SKM-1 treated with dmso at 0.1 percent for 144 hours (cell line): Measurements from ENCODE around the gene ARPP21.

Experiments used
- DNase-seq: peaks from one replicate; lab custom pipeline; 2025; ENCODE audit not compliant: unreplicated experiment; lab: John Stamatoyannopoulos, UW

Gene ARPP21

GRCh38 chr3:35733341-35733740, 94.0 kb downstream of the ARPP21 start:
- DNase-seq = no peak

GRCh38 chr3:35733864-35734263, 94.5 kb downstream of the ARPP21 start:
- no peak for DNase-seq

- DNase-seq = no peak
Observed at GRCh38 chr3:35737080-35737479, 97.8 kb downstream of the ARPP21 start.

GRCh38 chr3:35737527-35737926, 98.2 kb downstream of the ARPP21 start:
- no peak for DNase-seq

GRCh38 chr3:35737934-35738706, 98.8 kb downstream of the ARPP21 start:
- DNase-seq = no peak

GRCh38 chr3:35739181-35739809, 100.0 kb downstream of the ARPP21 start:
- no peak for DNase-seq

GRCh38 chr3:35739964-35740527, 100.7 kb downstream of the ARPP21 start:
- no peak for DNase-seq

GRCh38 chr3:35743218-35743617, 103.9 kb downstream of the ARPP21 start:
- no peak for DNase-seq

- DNase-seq = no peak
Observed at GRCh38 chr3:35744419-35744818, 105.1 kb downstream of the ARPP21 start.

GRCh38 chr3:35745351-35745750, 106.0 kb downstream of the ARPP21 start:
- peak; percentile 52 for DNase-seq

GRCh38 chr3:35745802-35746484, 106.6 kb downstream of the ARPP21 start:
- DNase-seq = peak; percentile 58

- no peak for DNase-seq
Observed at GRCh38 chr3:35746492-35746891, 107.2 kb downstream of the ARPP21 start.

GRCh38 chr3:35748144-35748543, 108.8 kb downstream of the ARPP21 start:
- DNase-seq = no peak

- no peak for DNase-seq
Observed at GRCh38 chr3:35751207-35751606, 111.9 kb downstream of the ARPP21 start.

GRCh38 chr3:35757991-35758757, 118.8 kb downstream of the ARPP21 start:
- DNase-seq = no peak

- DNase-seq = no peak
Observed at GRCh38 chr3:35760146-35760545, 120.8 kb downstream of the ARPP21 start.

GRCh38 chr3:35761311-35761710, 122.0 kb downstream of the ARPP21 start:
- DNase-seq = no peak

- no peak for DNase-seq
Observed at GRCh38 chr3:35772381-35773015, 133.2 kb downstream of the ARPP21 start.

- no peak for DNase-seq
Observed at GRCh38 chr3:35773417-35773816, 134.1 kb downstream of the ARPP21 start.

GRCh38 chr3:35776346-35776745, 137.0 kb downstream of the ARPP21 start:
- no peak for DNase-seq

- no peak for DNase-seq
Observed at GRCh38 chr3:35777065-35777464, 137.7 kb downstream of the ARPP21 start.
